ENCODE results near the gene TLX3.
"Not testable (repeated sequence)": the region's sequence is repeated elsewhere in the genome, so short reads cannot be mapped to it uniquely, and the experiment has no call there.

Gene TLX3

GRCh38 chr5:171283753-171284152 lies 25.3 kb upstream of the TLX3 start:
- TF ChIP-seq JUND (IDR thresholded peaks at IDR 0.05; ENCODE audit: low read depth), result no peak
- DNase-seq (ENCODE audit: low read depth in 1 of 2, low spot score in 1 of 2), result no peak
- in situ Hi-C loops (cut with HindIII; ENCODE audit: low pct_unique_long_range_greater_than_20kb, low sequenced_read_pairs), result no loop called here

GRCh38 chr5:171285465-171285864 lies 23.6 kb upstream of the TLX3 start:
- TF ChIP-seq JUND (IDR thresholded peaks at IDR 0.05; ENCODE audit: low read depth), result no peak
- in situ Hi-C loops (cut with HindIII; ENCODE audit: low pct_unique_long_range_greater_than_20kb, low sequenced_read_pairs), result no loop called here
- no peak for DNase-seq (ENCODE audit: low read depth in 1 of 2, low spot score in 1 of 2)

- TF ChIP-seq JUND (IDR thresholded peaks at IDR 0.05; ENCODE audit: low read depth), result no peak
- DNase-seq (ENCODE audit: low read depth in 1 of 2, low spot score in 1 of 2), result no peak
- in situ Hi-C loops (cut with HindIII; ENCODE audit: low pct_unique_long_range_greater_than_20kb, low sequenced_read_pairs), result no loop called here
These were observed 21.0 kb upstream of the TLX3 start for GRCh38 chr5:171288066-171288465.

- TF ChIP-seq JUND (IDR thresholded peaks at IDR 0.05; ENCODE audit: low read depth), result no peak
- in situ Hi-C loops (cut with HindIII; ENCODE audit: low pct_unique_long_range_greater_than_20kb, low sequenced_read_pairs), result no loop called here
- no peak for DNase-seq (ENCODE audit: low read depth in 1 of 2, low spot score in 1 of 2)
These were observed 17.7 kb upstream of the TLX3 start for GRCh38 chr5:171291371-171291770.

GRCh38 chr5:171295299-171295698 lies 13.7 kb upstream of the TLX3 start:
- no peak for DNase-seq (ENCODE audit: low read depth in 1 of 2, low spot score in 1 of 2)
- in situ Hi-C loops (cut with HindIII; ENCODE audit: low pct_unique_long_range_greater_than_20kb, low sequenced_read_pairs), result no loop called here
- no peak for TF ChIP-seq JUND (IDR thresholded peaks at IDR 0.05; ENCODE audit: low read depth)

- in situ Hi-C loops (cut with HindIII; ENCODE audit: low pct_unique_long_range_greater_than_20kb, low sequenced_read_pairs), result no loop called here
- peak in 1 of 2 experiments; percentile 54 for DNase-seq (ENCODE audit: low read depth in 1 of 2, low spot score in 1 of 2)
- TF ChIP-seq JUND (IDR thresholded peaks at IDR 0.05; ENCODE audit: low read depth), result no peak
These were observed 13.2 kb upstream of the TLX3 start for GRCh38 chr5:171295801-171296200.

GRCh38 chr5:171297941-171298340 lies 11.1 kb upstream of the TLX3 start:
- in situ Hi-C loops (cut with HindIII; ENCODE audit: low pct_unique_long_range_greater_than_20kb, low sequenced_read_pairs); DNase-seq (ENCODE audit: low read depth in 1 of 2, low spot score in 1 of 2): not testable (repeated sequence)

GRCh38 chr5:171299228-171299627 lies 9.8 kb upstream of the TLX3 start:
- TF ChIP-seq JUND (IDR thresholded peaks at IDR 0.05; ENCODE audit: low read depth), result no peak
- in situ Hi-C loops (cut with HindIII; ENCODE audit: low pct_unique_long_range_greater_than_20kb, low sequenced_read_pairs), result no loop called here
- DNase-seq (ENCODE audit: low read depth in 1 of 2, low spot score in 1 of 2), result no peak

- in situ Hi-C loops (cut with HindIII; ENCODE audit: low pct_unique_long_range_greater_than_20kb, low sequenced_read_pairs), result no loop called here
- DNase-seq (ENCODE audit: low read depth in 1 of 2, low spot score in 1 of 2), result no peak
- TF ChIP-seq JUND (IDR thresholded peaks at IDR 0.05; ENCODE audit: low read depth), result no peak
These were observed 9.2 kb upstream of the TLX3 start for GRCh38 chr5:171299851-171300250.

- DNase-seq (ENCODE audit: low read depth in 1 of 2, low spot score in 1 of 2), result peak in 1 of 2 experiments; percentile 46
- TF ChIP-seq JUND (IDR thresholded peaks at IDR 0.05; ENCODE audit: low read depth), result no peak
- in situ Hi-C loops (cut with HindIII; ENCODE audit: low pct_unique_long_range_greater_than_20kb, low sequenced_read_pairs), result no loop called here
These were observed 8.7 kb upstream of the TLX3 start for GRCh38 chr5:171300358-171300757.

GRCh38 chr5:171306166-171306565 lies 2.9 kb upstream of the TLX3 start:
- in situ Hi-C loops (cut with HindIII; ENCODE audit: low pct_unique_long_range_greater_than_20kb, low sequenced_read_pairs), result no loop called here
- TF ChIP-seq JUND (IDR thresholded peaks at IDR 0.05; ENCODE audit: low read depth), result no peak
- DNase-seq (ENCODE audit: low read depth in 1 of 2, low spot score in 1 of 2), result no peak

GRCh38 chr5:171306781-171307591 lies 2.1 kb upstream of the TLX3 start:
- no peak for DNase-seq (ENCODE audit: low read depth in 1 of 2, low spot score in 1 of 2)
- in situ Hi-C loops (cut with HindIII; ENCODE audit: low pct_unique_long_range_greater_than_20kb, low sequenced_read_pairs), result no loop called here
- TF ChIP-seq JUND (IDR thresholded peaks at IDR 0.05; ENCODE audit: low read depth), result no peak

- no peak for DNase-seq (ENCODE audit: low read depth in 1 of 2, low spot score in 1 of 2)
- no peak for TF ChIP-seq JUND (IDR thresholded peaks at IDR 0.05; ENCODE audit: low read depth)
- in situ Hi-C loops (cut with HindIII; ENCODE audit: low pct_unique_long_range_greater_than_20kb, low sequenced_read_pairs), result no loop called here
These were observed 1.1 kb upstream of the TLX3 start for GRCh38 chr5:171307789-171308452.

Data from T47D (cell line).